ENCODE data around the gene NUDT1.

DNA sequence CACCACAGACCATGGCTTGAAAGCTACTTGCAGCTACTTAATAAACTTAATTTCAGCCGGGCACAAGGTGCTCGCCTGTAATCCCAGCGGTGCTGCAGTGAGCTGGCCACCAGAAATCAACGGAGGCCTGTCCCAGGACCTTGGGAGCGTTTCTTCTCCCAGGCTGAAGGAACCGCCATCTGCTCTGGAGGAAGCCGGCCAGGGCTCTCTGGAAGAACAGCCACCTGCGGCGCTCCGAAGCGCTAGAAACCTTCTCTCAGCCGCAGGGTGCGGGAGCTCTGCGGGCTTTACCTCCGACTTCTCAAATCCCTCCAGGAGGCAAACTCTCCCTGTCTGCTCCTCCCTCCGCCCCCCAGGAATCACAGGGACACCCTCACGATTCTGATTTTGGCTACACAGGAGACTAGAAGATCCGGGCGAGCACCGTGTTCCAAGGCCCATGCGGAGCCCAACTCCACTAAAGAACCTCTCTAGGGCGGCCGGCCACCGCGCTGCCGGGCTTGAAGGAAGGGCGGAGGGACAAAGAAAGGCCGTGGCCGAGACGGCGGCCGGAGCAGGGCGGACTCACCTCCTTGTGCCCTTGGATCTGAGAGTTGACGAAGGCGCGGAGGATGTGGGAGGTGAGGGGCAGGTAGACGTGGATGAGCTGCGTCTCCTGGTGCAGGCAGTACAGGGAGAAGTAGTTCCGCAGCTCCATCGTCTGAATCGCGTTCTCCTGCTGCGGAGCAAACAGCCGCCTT lies 14.4 kb downstream of the NUDT1 start:
- TF ChIP-seq POLR2A (IDR thresholded peaks at IDR 0.05; ENCODE audit: low read length), result no peak
- no peak for TF ChIP-seq GATA1 (IDR thresholded peaks at IDR 0.05; ENCODE audit: low read depth, low read length)
